HG03432 (cell line): ENCODE results near the gene TEAD4.

ENCODE experiments used
- ATAC-seq: cut with Tn5 transposase; IDR thresholded peaks from one replicate; pipeline ENCODE4 v1.9.1; 2021; ENCODE audit warnings: mild to moderate bottlenecking, moderate library complexity; ENCODE audit not compliant: unreplicated experiment

Gene TEAD4

DNA sequence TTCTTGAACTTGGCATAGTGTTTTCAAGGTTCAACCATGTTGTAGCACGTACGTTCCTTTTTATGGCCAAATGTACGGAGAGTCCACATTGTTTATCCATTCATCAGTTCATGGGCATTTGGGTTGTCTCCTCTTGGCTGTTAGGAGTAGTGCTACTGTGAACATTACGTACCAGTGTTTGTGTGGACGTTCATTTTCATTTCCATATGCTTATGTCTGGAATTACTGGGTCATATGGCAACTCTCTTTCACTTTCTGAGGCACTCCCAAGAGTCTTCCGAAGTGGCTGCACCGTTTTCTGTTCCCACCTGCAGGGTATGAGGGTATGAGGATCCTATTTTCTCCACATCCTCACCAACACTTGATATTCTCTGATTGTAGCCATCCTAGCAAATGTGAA lies 68.9 kb downstream of the TEAD4 start:
- ATAC-seq, result no peak

DNA sequence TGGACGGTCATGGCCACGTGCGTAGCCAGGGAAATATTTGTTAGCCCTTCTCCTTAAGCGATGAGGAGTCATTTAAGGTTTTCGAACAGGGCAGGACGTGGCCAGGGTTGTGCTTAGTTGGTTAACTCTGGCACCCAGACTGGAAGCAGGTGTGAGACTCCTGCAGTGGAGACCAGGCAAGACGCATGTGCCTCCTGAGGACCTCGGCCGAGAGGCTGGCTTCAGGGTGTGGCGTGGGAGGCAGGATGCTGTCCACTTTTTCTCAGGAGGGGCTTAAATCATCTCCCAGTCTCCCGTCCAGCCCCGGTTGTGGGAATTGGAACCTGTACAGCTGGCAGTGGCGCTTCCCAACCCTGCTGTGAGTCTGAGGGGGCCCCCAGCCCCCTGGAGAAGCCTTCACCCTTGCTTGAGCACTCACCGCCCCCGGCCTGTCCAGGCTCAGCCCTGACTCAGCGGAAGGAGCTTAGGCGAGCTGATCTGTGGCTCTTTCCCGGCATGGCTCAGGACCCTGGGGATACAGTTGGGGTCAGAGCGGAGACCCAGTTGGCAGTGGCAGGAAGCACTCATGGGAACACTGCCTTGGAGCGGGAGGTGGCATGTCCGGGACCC lies 71.7 kb downstream of the TEAD4 start:
- no peak for ATAC-seq

DNA sequence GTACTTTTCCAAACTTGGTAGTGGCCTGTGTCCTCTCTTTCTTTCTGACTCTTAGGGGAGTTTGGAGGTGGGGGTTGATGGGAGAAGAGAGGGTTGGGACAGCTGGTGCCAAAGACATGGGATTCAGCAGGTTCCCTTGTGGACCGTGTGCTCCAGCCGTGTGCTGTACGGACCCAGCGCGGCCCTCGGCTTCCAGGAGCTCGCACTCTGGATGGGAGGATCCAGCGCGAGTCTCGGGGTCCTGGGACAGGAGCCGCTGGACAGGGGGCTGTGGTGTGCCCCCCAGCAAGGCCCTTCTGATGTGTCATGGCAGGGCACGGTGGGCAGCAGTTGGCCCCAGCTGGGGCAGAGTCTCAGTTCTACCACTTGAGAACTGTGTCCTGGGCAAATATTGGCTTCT lies 73.0 kb downstream of the TEAD4 start:
- ATAC-seq, result no peak

DNA sequence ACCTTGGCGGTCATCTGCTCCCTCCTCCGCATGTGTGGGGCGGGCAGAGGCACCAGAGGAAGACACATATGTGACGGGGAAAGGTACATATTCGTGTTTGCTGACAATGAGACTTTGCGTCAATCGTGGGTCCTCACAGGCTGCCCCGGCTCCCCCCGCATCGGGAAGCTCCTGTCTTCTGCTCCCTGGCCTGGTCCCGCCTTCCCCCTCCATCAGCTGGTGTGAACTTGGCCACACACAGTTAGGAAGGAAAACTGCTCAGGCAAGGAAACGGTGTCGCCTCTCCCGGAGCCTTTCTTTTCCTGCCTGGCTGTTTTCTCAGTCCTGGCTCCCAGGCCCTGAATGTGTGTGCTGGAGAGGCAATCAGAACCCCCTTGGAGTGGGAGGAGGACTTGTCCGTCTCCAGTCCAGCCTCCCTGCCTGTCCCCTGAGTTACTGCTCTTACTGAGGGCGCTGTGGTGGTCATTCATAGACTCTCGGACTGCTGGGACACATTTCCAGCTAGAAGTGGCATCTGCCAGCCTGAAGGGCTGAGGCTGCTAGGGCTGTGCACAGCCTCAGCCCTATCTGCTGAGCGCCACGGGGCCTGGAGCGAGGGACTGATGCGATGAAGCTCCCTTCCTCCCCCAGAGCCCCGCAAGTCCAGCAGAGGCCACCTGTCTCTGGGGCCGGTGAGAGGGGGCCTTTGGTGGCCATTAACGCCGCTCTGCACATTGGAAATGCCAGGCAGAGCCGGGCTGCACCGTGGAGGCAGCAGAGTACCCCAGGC lies 73.8 kb downstream of the TEAD4 start:
- no peak for ATAC-seq

DNA sequence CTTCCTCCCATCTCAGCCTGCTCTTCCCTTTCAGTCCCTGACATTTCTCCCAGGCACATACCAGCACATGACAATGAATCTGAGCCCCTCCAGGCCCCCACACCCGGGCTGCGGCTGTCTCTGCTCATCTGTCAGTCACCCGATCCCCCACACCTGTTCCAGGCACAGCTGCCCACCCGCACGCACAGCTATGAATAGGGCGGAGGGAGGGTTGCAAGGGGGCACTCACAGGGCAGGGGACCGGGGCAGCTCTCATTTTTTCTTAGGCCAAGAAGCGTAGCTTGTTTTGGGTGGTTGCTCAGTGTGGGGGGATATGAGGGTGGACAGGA lies 74.3 kb downstream of the TEAD4 start:
- no peak for ATAC-seq

DNA sequence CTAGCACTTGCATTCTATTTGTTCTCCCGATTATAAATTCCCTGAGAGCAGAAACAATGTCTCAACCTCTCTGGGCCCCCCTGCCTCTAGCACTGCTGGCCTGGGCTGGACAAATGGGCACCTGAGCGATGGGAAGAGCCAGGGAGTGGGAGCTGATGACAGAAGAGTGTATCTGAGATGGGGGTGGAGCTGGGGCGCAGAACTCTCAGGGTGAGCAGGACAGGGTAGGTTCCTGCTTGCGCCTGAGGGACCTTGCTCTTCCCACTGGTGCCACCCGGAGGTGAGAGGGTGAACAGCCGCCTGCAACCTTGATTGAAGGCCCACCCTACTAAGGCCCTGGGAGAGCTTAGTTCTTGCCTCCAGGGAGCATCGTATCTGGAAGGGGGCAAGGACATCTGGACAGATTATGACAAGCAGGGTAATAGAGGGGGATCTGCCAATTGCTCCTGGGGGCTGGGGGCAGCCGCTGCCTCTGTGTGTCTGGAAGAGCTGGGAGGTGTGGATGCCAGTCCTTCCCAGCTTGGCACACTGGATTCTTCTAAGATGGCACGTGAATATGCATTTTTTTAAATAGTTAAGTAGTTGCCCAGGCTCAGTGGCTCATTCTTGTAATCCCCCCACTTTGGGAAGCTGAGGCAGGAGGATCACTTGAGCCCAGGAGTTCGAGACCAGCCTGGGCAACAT lies 75.0 kb downstream of the TEAD4 start:
- no peak for ATAC-seq

DNA sequence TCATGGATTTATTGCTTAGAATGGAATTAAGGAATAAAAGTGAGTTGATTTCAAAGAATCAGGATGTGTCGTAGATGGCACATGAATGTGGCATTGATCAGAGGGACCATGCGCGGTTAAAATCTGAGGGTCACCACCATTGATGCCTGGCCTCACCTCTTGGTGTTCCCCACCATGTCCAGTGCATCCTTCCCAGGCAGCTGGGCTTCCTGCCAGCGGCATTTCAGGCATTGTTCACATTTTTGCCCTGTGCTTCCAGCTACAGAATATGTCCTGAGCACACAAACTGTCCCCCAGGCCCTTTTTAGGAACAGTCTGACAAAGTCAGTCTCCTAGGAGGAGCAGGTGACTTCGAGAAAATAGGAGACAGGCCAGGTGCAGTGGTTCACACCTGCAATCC lies 76.0 kb downstream of the TEAD4 start:
- ATAC-seq, result no peak

DNA sequence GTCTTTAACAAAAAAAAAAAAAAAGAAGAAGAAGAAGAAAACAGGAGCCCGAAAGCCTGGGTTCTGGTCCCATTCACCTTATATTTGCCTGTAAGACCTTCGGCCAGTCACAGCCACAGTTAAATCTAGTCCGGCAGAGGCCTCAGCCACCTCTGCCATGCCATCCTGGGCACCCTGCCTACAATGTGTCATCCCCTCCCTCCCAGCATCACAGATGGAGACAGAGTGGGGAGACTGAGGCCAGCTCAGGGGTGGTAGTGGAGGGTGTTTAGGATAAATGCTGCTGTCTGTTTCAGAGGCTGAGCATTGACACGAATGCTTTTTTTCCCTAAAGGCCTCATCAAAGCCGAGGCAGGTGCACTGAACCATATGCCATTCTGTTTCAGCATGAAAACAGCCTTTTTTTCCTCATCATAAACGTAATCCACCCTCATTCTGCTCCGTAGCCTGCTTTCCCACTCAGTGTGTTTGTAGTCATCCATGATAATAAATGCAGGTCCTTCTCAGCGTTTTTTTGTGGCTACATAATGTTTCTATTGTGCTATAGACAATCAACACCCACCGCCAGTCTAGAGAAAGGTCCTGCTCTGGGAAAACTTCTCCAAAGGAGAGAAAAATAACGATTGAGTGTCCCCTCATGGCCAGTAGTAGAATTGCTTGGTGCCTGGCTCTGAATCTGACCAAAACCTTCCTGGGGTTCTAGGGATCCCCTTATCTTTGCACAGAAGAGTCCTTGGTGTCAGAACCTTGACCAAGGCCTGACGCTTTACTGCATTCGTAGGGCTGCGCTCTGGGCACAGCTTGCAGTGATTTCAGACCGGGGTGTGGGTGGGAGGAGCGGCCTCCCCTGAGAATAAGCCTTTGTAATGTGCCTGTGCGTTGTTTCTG lies 76.9 kb downstream of the TEAD4 start:
- ATAC-seq, result no peak

DNA sequence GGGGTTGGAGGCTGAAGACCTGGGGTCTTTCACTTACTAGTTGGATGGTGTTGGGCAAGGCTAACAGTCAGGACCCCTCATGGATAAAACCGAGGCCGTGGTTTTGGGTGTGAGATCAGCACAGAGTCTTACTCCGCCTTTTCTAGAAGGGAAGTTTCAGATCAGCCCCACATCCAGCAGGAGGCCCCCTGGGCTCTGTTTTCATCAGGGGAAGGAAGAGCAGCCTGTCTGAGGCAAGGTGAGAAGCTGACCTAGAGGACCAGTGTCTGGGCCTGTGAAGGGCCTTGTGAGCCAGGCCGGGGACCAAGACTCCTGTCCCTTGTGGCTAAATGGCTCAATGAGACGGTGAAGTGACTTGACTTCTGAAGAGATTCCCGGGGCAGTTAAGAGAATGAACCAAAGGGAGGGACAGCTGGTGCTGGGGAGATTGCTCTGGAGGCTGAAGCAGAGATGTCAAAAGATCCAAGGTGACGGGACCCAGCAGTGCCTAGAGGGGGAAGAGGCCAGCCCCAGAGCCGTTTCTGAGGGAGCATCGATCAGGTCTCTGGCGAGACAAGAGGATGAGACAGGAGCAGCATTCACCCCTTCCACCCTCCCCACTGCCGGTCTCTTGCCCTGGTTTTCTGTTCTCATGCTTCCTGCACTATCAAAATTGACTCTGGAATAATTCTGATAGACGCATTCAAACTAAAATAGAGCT lies 77.9 kb downstream of the TEAD4 start:
- no peak for ATAC-seq

DNA sequence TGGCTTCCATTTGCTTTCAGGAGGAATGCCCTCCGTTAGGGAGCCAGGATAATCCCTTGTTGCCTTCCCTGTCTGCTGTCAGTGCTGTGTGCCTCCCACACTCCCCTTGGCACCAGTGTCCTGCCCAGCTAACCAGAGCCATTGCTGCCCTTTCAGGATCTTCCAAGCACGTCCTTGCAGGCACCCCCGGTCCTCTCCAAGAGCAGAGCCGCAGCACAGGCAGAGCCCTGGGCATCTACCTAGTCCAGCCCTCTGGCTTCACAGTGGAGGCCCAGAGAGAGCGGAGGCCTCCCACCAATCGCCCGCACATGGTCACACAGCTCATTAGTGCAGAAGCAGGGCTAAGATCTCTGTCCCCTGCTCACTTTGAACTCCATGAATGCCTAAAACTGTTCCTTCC lies 79.0 kb downstream of the TEAD4 start:
- ATAC-seq, result no peak

DNA sequence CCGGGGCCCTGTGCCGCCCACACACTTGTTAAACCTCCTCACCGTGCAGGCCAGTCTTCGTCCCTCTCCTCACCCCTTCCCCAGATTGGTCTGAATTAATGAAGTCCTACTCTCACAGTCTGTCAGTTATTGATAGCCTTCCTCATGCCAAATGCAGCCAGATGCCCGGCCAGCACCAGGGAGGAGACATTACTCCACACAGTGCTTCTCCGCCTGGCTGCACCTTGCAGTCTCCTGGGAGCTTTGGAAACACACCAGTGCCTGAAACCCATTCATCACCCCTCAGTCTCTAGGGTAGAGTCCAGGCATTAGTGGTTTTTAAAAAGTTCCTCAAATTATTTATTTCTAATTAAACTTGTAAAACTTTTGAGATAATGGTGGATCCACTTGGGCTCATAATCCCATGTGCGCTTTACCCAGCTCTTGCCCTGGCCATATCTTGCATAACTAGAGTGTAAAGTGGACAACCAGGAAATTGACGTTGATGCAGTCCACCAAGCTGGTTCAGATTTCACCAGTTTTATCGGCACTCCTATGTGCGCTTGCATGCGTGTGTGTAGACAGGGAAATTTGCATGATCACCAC lies 79.8 kb downstream of the TEAD4 start:
- no peak for ATAC-seq

DNA sequence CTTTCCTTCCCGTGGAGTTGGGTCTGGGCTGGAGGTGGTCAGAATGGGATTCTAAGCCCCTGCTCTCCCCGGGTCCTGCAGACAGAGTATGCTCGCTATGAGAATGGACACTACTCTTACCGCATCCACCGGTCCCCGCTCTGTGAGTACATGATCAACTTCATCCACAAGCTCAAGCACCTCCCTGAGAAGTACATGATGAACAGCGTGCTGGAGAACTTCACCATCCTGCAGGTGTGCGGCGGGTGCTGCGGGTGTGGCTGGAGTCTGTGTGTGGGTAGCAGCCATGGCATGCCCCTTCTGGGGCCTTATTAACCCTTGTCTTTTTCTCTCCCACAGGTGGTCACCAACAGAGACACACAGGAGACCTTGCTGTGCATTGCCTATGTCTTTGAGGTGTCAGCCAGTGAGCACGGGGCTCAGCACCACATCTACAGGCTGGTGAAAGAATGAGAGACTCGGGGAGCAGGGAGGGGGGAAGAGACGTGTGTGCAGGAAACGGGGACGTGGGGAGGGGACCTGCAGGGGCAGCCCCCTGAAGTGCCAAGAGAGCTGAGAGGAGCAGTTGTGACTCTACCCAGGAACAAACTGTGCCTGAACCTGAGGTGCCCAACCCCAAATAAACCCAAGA lies 80.9 kb downstream of the TEAD4 start:
- no peak for ATAC-seq

DNA sequence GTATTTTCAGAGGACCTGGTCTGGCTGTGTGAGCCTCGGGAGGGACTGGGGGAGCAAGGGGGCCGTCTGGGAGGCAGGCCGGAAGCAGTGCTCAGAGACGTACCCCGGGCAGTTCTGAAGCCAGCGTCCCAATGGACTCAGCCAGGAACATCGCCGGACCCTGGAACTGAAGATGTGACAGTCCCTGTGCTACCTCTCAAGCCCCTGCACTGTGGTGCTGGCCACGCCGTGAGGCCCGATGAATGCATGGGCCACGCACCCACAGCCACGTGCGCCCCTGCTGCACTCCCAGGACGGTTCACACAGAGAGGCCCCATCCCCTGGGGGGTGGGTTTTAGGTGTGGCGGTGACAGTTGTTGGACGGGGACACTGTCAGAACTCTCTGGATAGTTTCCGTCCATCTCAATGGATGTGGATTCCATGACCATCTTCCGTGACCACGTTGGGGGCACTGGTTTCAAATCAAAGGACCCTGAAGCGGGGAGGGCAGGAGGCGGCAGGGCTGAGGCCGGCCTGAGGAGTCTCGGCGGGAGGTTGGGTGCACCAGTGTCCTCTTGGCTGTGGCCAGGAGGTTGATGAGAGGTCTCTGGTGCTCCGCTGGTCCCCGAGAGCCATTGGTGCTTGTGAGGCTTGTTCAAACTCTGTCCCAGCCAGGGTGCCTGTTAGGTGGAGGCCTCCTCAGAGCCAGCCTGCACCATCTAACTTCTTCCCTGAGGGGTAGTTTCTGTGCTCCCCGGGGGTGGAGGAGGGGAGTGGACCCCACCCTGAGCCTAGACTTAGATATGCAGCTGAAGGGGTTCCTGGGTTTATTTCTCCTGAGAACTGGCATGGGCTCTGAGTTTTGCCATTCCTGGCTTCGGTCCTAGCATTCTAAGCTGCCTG lies 81.7 kb downstream of the TEAD4 start:
- ATAC-seq, result no peak

DNA sequence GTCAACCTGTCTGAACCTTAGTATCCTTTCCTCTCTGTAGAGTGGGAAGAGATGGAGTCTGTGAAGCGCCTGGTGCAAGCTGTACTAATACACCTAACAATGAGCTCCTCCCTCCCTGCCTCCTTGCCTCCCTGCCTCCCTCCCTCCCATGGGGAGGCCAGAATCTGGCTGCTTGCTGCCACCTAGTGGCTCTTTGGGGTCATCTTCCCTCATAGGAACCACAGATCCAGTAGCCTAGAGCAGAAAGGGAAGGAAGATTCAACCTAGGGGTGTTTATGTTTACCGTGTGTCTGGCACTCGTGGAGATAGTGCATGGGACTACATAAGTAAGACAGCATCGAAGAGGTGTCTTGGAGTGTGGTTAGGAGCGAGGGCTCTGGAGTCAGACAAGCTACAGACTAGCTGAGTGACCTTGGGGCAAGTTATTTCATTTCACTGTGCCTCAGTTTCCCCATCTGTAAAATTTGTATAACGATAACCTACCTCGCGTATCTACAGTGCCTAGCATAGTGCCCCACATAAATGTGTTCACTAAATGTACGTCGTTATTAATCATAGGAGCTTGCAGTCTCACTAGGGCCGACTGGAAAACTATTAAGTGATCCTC lies 82.5 kb downstream of the TEAD4 start:
- ATAC-seq, result peak; percentile 58

DNA sequence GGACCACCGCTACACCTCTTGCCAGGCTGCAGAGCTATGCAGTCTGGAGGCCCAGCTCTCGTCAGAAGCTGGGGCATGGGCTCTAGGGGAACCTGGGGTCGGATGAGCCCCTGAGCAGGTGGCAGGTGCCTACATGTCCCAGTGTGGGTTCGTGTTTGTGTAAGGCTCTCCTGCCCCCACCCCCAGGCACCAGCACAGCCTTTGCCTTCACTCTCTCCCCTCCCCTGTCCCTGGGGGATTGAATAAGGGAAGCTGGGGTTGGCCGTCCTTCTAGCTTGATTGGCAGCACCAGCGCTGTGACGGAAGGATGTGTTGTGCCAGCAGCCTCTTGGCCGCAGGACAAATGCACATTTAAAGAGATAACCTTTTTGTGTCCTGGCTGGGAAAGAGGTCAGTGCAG lies 83.2 kb downstream of the TEAD4 start:
- ATAC-seq, result no peak

DNA sequence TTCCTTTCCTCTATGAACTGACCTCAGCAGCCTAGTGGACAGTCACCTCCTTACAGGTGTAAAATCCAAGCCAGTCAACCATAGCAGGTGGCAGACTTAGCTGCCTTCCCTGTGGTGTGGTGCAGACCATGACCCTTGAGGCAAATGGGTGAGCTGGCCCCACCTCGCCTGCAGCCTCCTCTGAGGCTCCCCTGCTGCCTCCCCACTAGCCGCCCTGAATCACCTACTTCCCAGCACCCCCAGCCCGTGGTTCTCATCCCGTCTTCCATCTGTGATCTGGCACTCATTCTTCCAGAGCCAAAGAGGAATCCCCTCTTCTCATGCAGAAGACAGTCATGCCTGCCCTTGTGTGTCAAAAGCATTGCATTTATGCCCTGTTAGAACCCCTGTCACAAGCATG lies 83.6 kb downstream of the TEAD4 start:
- ATAC-seq, result no peak

DNA sequence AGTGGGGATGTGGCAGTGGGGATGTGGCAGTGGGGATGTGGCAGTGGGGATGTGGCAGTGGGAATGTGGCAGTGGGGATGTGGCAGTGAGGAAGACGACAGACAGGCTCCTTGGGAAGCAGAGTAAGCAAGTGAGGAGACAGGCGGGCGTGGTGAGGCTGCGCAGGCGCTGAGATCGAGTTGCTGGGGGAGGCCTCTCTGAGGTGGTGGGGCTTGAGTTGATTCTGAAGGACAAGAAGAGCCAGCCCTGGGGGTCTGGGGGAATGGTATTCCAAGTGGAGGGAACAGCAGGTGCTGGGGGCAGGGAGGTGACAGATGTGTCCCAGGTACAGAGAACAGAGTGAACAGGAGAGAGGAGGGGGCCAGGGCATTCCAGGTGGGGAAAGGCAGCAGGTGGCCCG lies 84.2 kb downstream of the TEAD4 start:
- no peak for ATAC-seq

DNA sequence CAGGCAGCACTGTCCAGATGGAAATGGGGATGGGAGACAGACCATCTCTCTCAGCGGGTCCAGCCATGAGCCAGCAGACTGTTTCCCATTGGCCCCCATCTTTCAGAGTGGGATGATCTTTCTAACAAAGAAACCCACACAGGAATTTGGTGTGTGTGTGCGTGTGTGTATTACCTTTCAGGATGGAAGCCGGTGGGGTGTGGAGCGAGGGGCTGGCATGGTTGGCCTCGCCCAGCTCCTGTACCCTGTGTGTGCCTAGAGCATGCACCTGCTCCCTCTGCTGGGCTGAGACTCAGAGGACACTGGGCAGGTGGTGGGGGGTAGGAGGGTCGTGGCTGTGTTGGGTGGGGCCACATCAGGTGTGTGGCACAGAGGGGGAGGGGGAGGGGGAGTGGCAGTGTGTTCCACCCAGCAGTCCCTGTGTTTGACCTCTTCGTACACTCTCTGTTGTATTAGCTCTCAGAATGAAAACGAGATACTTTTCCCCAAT lies 85.0 kb downstream of the TEAD4 start:
- ATAC-seq, result no peak
